Measurements from ENCODE around the gene TSEN15. TPM values are rescaled to one million over a fixed set of nuclear protein-coding genes. Genes with fewer than 3 reads are reported as not detected.

TSEN15 gene
- total and polyA plus RNA-seq, 2 of the 8 experiments (the other 6 are each of a cell fraction or from before 2014, with no cell fraction given): 23.4 to 31.4 TPM

GRCh38 chr1:184048561-184049240 lies 2.8 kb upstream of the TSEN15 start:
- Histone ChIP-seq H2BK20ac (ENCODE audit: low read length) (no peak overlapping the region), H2BK5ac (ENCODE audit: low read depth, low read length) (no peak overlapping the region), H3K4ac (replicated peaks; ENCODE audit: insufficient read length, low read depth, low read length) (no peak overlapping the region), H3K14ac (ENCODE audit: insufficient read length) (no peak overlapping the region), H3K4me3 (ENCODE audit: extremely low read depth in 1 of 4, insufficient read depth in 2 of 4, low read depth in 3 of 4, low read length in 4 of 4) (no peak overlapping the region), H3K18ac (ENCODE audit: extremely low read depth, low read length) (no peak overlapping the region), H2AK5ac (ENCODE audit: low read depth, low read length) (no peak overlapping the region), H3K4me1 (replicated peaks in 1 of 4; ENCODE audit: control insufficient read depth in 3 of 4, insufficient read depth in 4 of 4, low read length in 3 of 4) (peaks cover 6 to 14% (median 11%) of the 10 kb centered on the region in 4 experiments; a peak in 6 of 7 replicates), H2BK120ac (replicated peaks; ENCODE audit: low read depth, low read length) (no peak overlapping the region), H3K9me3 (ENCODE audit: insufficient read depth in 2 of 2, low read depth in 1 of 2, low read length in 1 of 2) (no peaks in the 10 kb centered on the region), H4K5ac (ENCODE audit: insufficient read length, low read depth, low read length) (no peak overlapping the region), H3K23me2 (ENCODE audit: low read depth, low read length) (no peaks in the 10 kb centered on the region; the same call in 1 of the 2 replicates), H3K4me2 (ENCODE audit: insufficient read depth in 1 of 2, low read depth in 2 of 2, low read length in 2 of 2) (no peak overlapping the region), H3K9ac (replicated peaks in 1 of 4; ENCODE audit: extremely low read depth in 1 of 4, low read depth in 3 of 4, low read length in 3 of 4) (no peak overlapping the region), H3K56ac (replicated peaks; ENCODE audit: insufficient read length, low read depth, low read length) (no peak overlapping the region), H2AFZ (ENCODE audit: low read length) (no peak overlapping the region), H2BK12ac (ENCODE audit: low read depth, low read length) (no peak overlapping the region), H3K36me3 (ENCODE audit: control insufficient read depth in 2 of 4, insufficient read depth in 4 of 4, low read length in 3 of 4) (no peaks in the 10 kb centered on the region), H3K79me1 (ENCODE audit: low read depth, low read length) (no peaks in the 10 kb centered on the region), H2BK15ac (ENCODE audit: low read length) (no peak overlapping the region), H4K8ac (ENCODE audit: extremely low read depth, insufficient read depth, low read length) (no peak overlapping the region), H3K23ac (ENCODE audit: insufficient read length) (no peak overlapping the region), H3K27me3 (replicated peaks in 1 of 4; ENCODE audit: control insufficient read depth in 3 of 4, extremely low read depth in 1 of 4, insufficient read depth in 3 of 4, low read length in 3 of 4) (no peaks in the 10 kb centered on the region), H4K20me1 (replicated peaks in 1 of 2; ENCODE audit: control insufficient read depth in 1 of 2, insufficient read depth in 2 of 2, low read length in 2 of 2) (no peaks in the 10 kb centered on the region), H4K91ac (replicated peaks; ENCODE audit: insufficient read length, low read length) (no peak overlapping the region), H3K27ac (ENCODE audit: low read depth, low read length) (no peak overlapping the region), H3K79me2 (ENCODE audit: control insufficient read depth in 1 of 2, insufficient read depth in 2 of 2, low read length in 2 of 2) (peaks cover 0 to 13% of the 10 kb centered on the region in 2 experiments; a peak in 2 of 4 replicates)
- DNase-seq (ENCODE audit: low read depth in 1 of 2, low spot score in 2 of 2): no peak
- TF ChIP-seq SIRT6 (IDR thresholded peaks at IDR 0.05; ENCODE audit: low read length) (no peak), BCL11A (IDR thresholded peaks at IDR 0.05; ENCODE audit: low read depth in 2 of 2, low read length in 2 of 2) (no peak), SP4 (IDR thresholded peaks at IDR 0.05; ENCODE audit: low read length) (no peak), ASH2L (IDR thresholded peaks at IDR 0.05; ENCODE audit: low read length) (no peak), KDM5A (IDR thresholded peaks at IDR 0.05; ENCODE audit: low read length) (no peak), NRF1 (IDR thresholded peaks at IDR 0.05; ENCODE audit: low read depth, low read length) (no peak), ATF3 (IDR thresholded peaks at IDR 0.05; ENCODE audit: insufficient read depth, low read depth, low read length) (no peak), CEBPB (IDR thresholded peaks at IDR 0.05; ENCODE audit: low read depth, low read length) (no peak)
- no peak for FAIRE-seq
- ChIA-PET CTCF (ENCODE audit: partially characterized antibody) (no interaction called here), POLR2A (ENCODE audit: partially characterized antibody) (interaction anchor here (0.9 to 4.1 kb wide), 4 partner anchors 12 to 20 kb away, joined by 3 to 20 read pairs (median 4); partner anchors contain the start of gene COLGALT2)
- WGBS, 2 experiments (ENCODE audit: extremely low coverage in 1 of 2, insufficient coverage in 1 of 2, insufficient read length in 1 of 2, insufficient replicate concordance in 2 of 2, low coverage in 1 of 2, low lambda C conversion rate in 2 of 2, missing lambda C conversion rate in 1 of 2): 68% methylated on average over 4 of the region's 4 CpGs; no CpG with 5 or more reads in 1 of the 2 experiments

Data from H1 (cell line).